GM23338 (cell line): ENCODE measurements around the gene CLIC3. TPM values are rescaled to one million over a fixed set of nuclear protein-coding genes. Genes with fewer than 3 reads are reported as not detected.

Source experiments
- ATAC-seq: fragments of 200-7000 bp; cut with Tn5 transposase; 3 replicates; pipeline ENCODE4 v1.9.1; 2020
- DNase-seq: peaks from one replicate; pipeline ENCODE4 v3.0.0-alpha.2; 2015; ENCODE audit warnings: low spot score
- H2AFZ ChIP-seq: fragments of 200-600 bp; sonication (generic); 2 replicates; pipeline ENCODE4 v1.8.0; 2016; ENCODE audit warnings: antibody characterized with exemption, mild to moderate bottlenecking, moderate library complexity
- H3F3A ChIP-seq: fragments of 200-600 bp; sonication (generic); replicated peaks from 2 replicates; pipeline ENCODE4 v1.8.0; 2017; ENCODE audit warnings: antibody characterized with exemption, mixed run types, low read depth
- H3K27ac ChIP-seq: fragments of 200-600 bp; sonication (generic); 2 replicates; pipeline ENCODE4 v1.6.1; 2016; ENCODE audit warnings: low read depth
- H3K27me3 ChIP-seq: fragments of 200-600 bp; sonication (generic); 2 replicates; pipeline ENCODE4 v1.8.0; 2016; ENCODE audit warnings: mild to moderate bottlenecking, mixed run types, moderate library complexity; ENCODE audit not compliant: insufficient read depth
- H3K36me3 ChIP-seq: fragments of 200-600 bp; sonication (generic); 2 replicates; pipeline ENCODE4 v1.8.0; 2016; ENCODE audit warnings: mild to moderate bottlenecking; ENCODE audit not compliant: insufficient read depth
- H3K4me1 ChIP-seq: fragments of 200-600 bp; sonication (generic); 2 replicates; pipeline ENCODE4 v1.8.0; 2016; ENCODE audit warnings: mild to moderate bottlenecking, moderate library complexity; ENCODE audit not compliant: insufficient read depth
- H3K4me2 ChIP-seq: fragments of 200-600 bp; sonication (generic); 2 replicates; pipeline ENCODE4 v1.7.1; 2017; ENCODE audit warnings: mixed run types
- H3K4me3 ChIP-seq: fragments of 200-600 bp; sonication (generic); 2 replicates; pipeline ENCODE4 v1.6.1; 2016; ENCODE audit warnings: mixed run types
- H3K79me2 ChIP-seq: fragments of 200-600 bp; sonication (generic); replicated peaks from 2 replicates; pipeline ENCODE4 v1.8.0; 2017; ENCODE audit warnings: mild to moderate bottlenecking; ENCODE audit not compliant: insufficient read depth
- H3K9me2 ChIP-seq: fragments of 200-600 bp; sonication (generic); 2 replicates; pipeline ENCODE4 v1.8.0; 2017; ENCODE audit not compliant: insufficient read depth
- H4K20me1 ChIP-seq: fragments of 200-600 bp; sonication (generic); replicated peaks from 2 replicates; pipeline ENCODE4 v1.8.0; 2017; ENCODE audit warnings: mild to moderate bottlenecking; ENCODE audit not compliant: insufficient read depth
- H3K27ac Mint-ChIP-seq: 2 replicates; pipeline ENCODE4 v1.8.0; 2020; ENCODE audit warnings: inconsistent platforms, mild to moderate bottlenecking, moderate library complexity, mixed read lengths
- H3K27me3 Mint-ChIP-seq: 3 replicates; pipeline ENCODE4 v1.8.0; 2022; ENCODE audit warnings: low read depth, mild to moderate bottlenecking, moderate library complexity, mixed read lengths, inconsistent platforms; ENCODE audit not compliant: insufficient read depth, poor library complexity
- H3K36me3 Mint-ChIP-seq: 3 replicates; pipeline ENCODE4 v1.8.0; 2021; ENCODE audit warnings: low read depth, mild to moderate bottlenecking, inconsistent platforms, moderate library complexity, mixed read lengths
- H3K4me1 Mint-ChIP-seq: 3 replicates; pipeline ENCODE4 v1.8.0; 2020; ENCODE audit warnings: mild to moderate bottlenecking, inconsistent platforms, mixed read lengths
- H3K4me3 Mint-ChIP-seq: 3 replicates; pipeline ENCODE4 v1.8.0; 2021; ENCODE audit warnings: moderate library complexity, mild to moderate bottlenecking, inconsistent platforms, mixed read lengths
- H3K9me3 Mint-ChIP-seq: 3 replicates; pipeline ENCODE4 v1.8.0; 2020; ENCODE audit warnings: moderate library complexity, mild to moderate bottlenecking, inconsistent platforms, mixed read lengths
- EZH2 ChIP-seq: fragments of 200-600 bp; sonication (generic); IDR thresholded peaks from one replicate; pipeline ENCODE4 v1.8.0; 2017; ENCODE audit warnings: antibody characterized with exemption, mild to moderate bottlenecking, low read depth; ENCODE audit not compliant: unreplicated experiment
- NANOG ChIP-seq: IDR thresholded peaks from 2 replicates; pipeline ENCODE4 v1.6.1; 2016; ENCODE audit warnings: antibody characterized with exemption, borderline replicate concordance
- POLR2AphosphoS5 ChIP-seq: IDR thresholded peaks from 2 replicates; pipeline ENCODE4 v1.6.1; 2016; ENCODE audit warnings: antibody characterized with exemption, low read depth
- polyA plus RNA-seq: library from polyadenylated mRNA; unstranded; fragments of >200 nt; fragmentation: Nextera tagmentation; extraction: Ambion mirVana; gene quantifications from 2 replicates; pipeline ENCODE4 v1.2.1, GENCODE V29; 2016
- total RNA-seq: library from RNA; depleted of rRNA; stranded (reverse); fragments of >200 nt; shearing (Covaris generic); gene quantifications from 2 replicates; pipeline ENCODE4 v1.2.3, GENCODE V29; 2014
- TF ChIP-seq, protein P1 (sequence below), 2 experiments: fragments of 200-600 bp in 1 of 2; sonication (generic) in 1 of 2; conservative IDR thresholded peaks; 2 replicates each; pipeline versions ENCODE4 v1.5.1 to v1.6.1; 2016 to 2017; ENCODE audit warnings: antibody characterized with exemption in 2 of 2, low read depth in 2 of 2, mild to moderate bottlenecking in 2 of 2, moderate library complexity in 1 of 2
- TF ChIP-seq, protein P2 (sequence below): IDR thresholded peaks from 2 replicates; pipeline ENCODE4 v1.6.1; 2016; ENCODE audit warnings: antibody characterized with exemption
- TF ChIP-seq, protein P3 (sequence below): fragments of 250-450 bp; sonication (Bioruptor Pico); IDR thresholded peaks from 2 replicates; pipeline ENCODE4 v1.5.0; 2020; ENCODE audit warnings: mild to moderate bottlenecking, moderate library complexity

The CLIC3 gene
- total and polyA plus RNA-seq, 2 experiments from 2014 or later, result 0.53 to 0.56 TPM

DNA sequence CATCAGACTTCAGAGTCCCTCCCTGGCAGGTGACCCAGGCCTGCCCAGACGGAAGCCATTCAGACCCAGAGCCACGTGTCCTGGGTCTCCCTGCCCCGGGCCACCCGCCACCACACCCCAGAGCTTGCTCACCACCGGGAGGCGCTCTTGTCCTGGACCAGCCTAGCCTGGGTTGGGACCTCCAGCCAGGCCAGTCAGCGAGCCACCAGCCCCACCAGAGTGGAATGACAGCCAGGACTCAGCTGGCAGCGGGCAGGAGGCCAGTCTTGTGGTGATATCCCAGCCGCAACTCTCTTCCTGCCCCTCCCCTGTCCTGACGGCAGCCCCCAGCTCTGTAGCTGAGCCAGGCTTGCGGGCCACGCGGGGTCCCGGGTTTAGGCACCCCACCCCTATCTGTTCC, 20.7 kb downstream of the CLIC3 start:
- H3K4me1 Mint-ChIP-seq, result peaks cover 2% of the 10 kb centered on the region; the same call in 1 of the 3 replicates
- Histone ChIP-seq H3K4me2 (no peak overlapping the region), H3K36me3 (no peaks in the 10 kb centered on the region), H3K27ac (no peak overlapping the region), H3K79me2 (no peaks in the 10 kb centered on the region), H3K4me3 (no peak overlapping the region), H4K20me1 (no peaks in the 10 kb centered on the region), H3K4me1 (no peaks in the 10 kb centered on the region), H3K27me3 (no peaks in the 10 kb centered on the region), H3K9me2 (no peaks in the 10 kb centered on the region), H3F3A (no peaks in the 10 kb centered on the region), H2AFZ (no peak overlapping the region)
- peak; percentile 82 for DNase-seq
- ATAC-seq, result peak; percentile 43
- H3K4me3 Mint-ChIP-seq, result no peak overlapping the region
- TF ChIP-seq POLR2AphosphoS5 (no peak), NANOG (no peak), EZH2 (no peak)
- TF ChIP-seq, protein P1, sequence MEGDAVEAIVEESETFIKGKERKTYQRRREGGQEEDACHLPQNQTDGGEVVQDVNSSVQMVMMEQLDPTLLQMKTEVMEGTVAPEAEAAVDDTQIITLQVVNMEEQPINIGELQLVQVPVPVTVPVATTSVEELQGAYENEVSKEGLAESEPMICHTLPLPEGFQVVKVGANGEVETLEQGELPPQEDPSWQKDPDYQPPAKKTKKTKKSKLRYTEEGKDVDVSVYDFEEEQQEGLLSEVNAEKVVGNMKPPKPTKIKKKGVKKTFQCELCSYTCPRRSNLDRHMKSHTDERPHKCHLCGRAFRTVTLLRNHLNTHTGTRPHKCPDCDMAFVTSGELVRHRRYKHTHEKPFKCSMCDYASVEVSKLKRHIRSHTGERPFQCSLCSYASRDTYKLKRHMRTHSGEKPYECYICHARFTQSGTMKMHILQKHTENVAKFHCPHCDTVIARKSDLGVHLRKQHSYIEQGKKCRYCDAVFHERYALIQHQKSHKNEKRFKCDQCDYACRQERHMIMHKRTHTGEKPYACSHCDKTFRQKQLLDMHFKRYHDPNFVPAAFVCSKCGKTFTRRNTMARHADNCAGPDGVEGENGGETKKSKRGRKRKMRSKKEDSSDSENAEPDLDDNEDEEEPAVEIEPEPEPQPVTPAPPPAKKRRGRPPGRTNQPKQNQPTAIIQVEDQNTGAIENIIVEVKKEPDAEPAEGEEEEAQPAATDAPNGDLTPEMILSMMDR (conservative IDR thresholded peaks at IDR 0.05; ENCODE audit: low read depth in 2 of 2), result peak; percentile 59 to 89
- TF ChIP-seq, protein P2, sequence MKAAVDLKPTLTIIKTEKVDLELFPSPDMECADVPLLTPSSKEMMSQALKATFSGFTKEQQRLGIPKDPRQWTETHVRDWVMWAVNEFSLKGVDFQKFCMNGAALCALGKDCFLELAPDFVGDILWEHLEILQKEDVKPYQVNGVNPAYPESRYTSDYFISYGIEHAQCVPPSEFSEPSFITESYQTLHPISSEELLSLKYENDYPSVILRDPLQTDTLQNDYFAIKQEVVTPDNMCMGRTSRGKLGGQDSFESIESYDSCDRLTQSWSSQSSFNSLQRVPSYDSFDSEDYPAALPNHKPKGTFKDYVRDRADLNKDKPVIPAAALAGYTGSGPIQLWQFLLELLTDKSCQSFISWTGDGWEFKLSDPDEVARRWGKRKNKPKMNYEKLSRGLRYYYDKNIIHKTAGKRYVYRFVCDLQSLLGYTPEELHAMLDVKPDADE, result no peak
- TF ChIP-seq, protein P3, sequence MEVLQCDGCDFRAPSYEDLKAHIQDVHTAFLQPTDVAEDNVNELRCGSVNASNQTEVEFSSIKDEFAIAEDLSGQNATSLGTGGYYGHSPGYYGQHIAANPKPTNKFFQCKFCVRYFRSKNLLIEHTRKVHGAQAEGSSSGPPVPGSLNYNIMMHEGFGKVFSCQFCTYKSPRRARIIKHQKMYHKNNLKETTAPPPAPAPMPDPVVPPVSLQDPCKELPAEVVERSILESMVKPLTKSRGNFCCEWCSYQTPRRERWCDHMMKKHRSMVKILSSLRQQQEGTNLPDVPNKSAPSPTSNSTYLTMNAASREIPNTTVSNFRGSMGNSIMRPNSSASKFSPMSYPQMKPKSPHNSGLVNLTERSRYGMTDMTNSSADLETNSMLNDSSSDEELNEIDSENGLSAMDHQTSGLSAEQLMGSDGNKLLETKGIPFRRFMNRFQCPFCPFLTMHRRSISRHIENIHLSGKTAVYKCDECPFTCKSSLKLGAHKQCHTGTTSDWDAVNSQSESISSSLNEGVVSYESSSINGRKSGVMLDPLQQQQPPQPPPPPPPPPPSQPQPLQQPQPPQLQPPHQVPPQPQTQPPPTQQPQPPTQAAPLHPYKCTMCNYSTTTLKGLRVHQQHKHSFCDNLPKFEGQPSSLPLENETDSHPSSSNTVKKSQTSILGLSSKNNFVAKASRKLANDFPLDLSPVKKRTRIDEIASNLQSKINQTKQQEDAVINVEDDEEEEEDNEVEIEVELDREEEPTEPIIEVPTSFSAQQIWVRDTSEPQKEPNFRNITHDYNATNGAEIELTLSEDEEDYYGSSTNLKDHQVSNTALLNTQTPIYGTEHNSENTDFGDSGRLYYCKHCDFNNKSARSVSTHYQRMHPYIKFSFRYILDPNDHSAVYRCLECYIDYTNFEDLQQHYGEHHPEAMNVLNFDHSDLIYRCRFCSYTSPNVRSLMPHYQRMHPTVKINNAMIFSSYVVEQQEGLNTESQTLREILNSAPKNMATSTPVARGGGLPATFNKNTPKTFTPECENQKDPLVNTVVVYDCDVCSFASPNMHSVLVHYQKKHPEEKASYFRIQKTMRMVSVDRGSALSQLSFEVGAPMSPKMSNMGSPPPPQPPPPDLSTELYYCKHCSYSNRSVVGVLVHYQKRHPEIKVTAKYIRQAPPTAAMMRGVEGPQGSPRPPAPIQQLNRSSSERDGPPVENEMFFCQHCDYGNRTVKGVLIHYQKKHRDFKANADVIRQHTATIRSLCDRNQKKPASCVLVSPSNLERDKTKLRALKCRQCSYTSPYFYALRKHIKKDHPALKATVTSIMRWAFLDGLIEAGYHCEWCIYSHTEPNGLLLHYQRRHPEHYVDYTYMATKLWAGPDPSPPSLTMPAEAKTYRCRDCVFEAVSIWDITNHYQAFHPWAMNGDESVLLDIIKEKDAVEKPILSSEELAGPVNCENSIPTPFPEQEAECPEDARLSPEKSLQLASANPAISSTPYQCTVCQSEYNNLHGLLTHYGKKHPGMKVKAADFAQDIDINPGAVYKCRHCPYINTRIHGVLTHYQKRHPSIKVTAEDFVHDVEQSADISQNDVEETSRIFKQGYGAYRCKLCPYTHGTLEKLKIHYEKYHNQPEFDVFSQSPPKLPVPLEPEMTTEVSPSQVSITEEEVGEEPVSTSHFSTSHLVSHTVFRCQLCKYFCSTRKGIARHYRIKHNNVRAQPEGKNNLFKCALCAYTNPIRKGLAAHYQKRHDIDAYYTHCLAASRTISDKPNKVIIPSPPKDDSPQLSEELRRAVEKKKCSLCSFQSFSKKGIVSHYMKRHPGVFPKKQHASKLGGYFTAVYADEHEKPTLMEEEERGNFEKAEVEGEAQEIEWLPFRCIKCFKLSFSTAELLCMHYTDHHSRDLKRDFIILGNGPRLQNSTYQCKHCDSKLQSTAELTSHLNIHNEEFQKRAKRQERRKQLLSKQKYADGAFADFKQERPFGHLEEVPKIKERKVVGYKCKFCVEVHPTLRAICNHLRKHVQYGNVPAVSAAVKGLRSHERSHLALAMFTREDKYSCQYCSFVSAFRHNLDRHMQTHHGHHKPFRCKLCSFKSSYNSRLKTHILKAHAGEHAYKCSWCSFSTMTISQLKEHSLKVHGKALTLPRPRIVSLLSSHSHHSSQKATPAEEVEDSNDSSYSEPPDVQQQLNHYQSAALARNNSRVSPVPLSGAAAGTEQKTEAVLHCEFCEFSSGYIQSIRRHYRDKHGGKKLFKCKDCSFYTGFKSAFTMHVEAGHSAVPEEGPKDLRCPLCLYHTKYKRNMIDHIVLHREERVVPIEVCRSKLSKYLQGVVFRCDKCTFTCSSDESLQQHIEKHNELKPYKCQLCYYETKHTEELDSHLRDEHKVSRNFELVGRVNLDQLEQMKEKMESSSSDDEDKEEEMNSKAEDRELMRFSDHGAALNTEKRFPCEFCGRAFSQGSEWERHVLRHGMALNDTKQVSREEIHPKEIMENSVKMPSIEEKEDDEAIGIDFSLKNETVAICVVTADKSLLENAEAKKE (CRISPR knock-in tag), result no peak
- no peak overlapping the region for H3K27ac Mint-ChIP-seq
- no peaks in the 10 kb centered on the region for H3K36me3 Mint-ChIP-seq
- no peaks in the 10 kb centered on the region for H3K9me3 Mint-ChIP-seq
- peaks cover 9% of the 10 kb centered on the region for H3K27me3 Mint-ChIP-seq
